Panc1 (cell line): ENCODE results near the gene ERCC1. TPM values are rescaled to one million over a fixed set of nuclear protein-coding genes. Genes with fewer than 3 reads are reported as not detected.

ENCODE experiments used
- ATAC-seq: fragments of 200-7000 bp; cut with Tn5 transposase; 2 replicates; pipeline ENCODE4 v1.9.1; 2020; ENCODE audit warnings: mild to moderate bottlenecking, moderate library complexity
- BruUV-seq: library from RNA; stranded (reverse); fragments of 400-500 nt; replicated peaks from 2 replicates; lab custom pipeline; 2021; lab: Mats Ljungman, UMichigan
- CTCF ChIA-PET: fragments of 300-600 bp; sonication (Branson Sonifier 250); formaldehyde crosslinking; loops from one replicate; lab custom pipeline; 2022; ENCODE audit warnings: antibody characterized with exemption; lab: Charles Lee
- POLR2A ChIA-PET: fragments of 300-600 bp; sonication (Branson Sonifier 250); formaldehyde crosslinking; loops from one replicate; lab custom pipeline; 2022; ENCODE audit warnings: antibody characterized with exemption; lab: Charles Lee
- DNase-seq: peaks from one replicate; pipeline ENCODE4 v3.0.0-alpha.2; 2010; ENCODE audit warnings: low read depth, low spot score
- H3K27ac ChIP-seq: 2 replicates; pipeline ENCODE4 v1.5.1; 2011; ENCODE audit warnings: mild to moderate bottlenecking, low read length, inconsistent platforms
- H3K27me3 ChIP-seq: fragments of 200-500 bp; sonication (Bioruptor generic); 2 replicates; pipeline ENCODE4 v1.6.0; 2014; ENCODE audit warnings: low read length, inconsistent platforms; ENCODE audit not compliant: control insufficient read depth, insufficient read depth
- H3K36me3 ChIP-seq: fragments of 200-500 bp; sonication (Bioruptor generic); 2 replicates; pipeline ENCODE4 v1.5.1; 2014; ENCODE audit warnings: inconsistent platforms, mild to moderate bottlenecking, low read length, moderate library complexity; ENCODE audit not compliant: control insufficient read depth, insufficient read depth
- H3K4me1 ChIP-seq: 2 replicates; pipeline ENCODE4 v1.5.1; 2011; ENCODE audit warnings: inconsistent platforms, mild to moderate bottlenecking, low read length, moderate library complexity; ENCODE audit not compliant: control insufficient read depth, insufficient read depth
- H3K4me3 ChIP-seq, 2 experiments: 2 replicates each; pipeline ENCODE4 v1.5.1; 2011 to 2012; ENCODE audit warnings: low read depth in 2 of 2, low read length in 2 of 2, mild to moderate bottlenecking in 2 of 2, inconsistent platforms in 1 of 2, moderate library complexity in 1 of 2
- H3K9me3 ChIP-seq: fragments of 200-500 bp; sonication (Bioruptor generic); 2 replicates; pipeline ENCODE4 v1.5.1; 2014; ENCODE audit warnings: low read depth, mild to moderate bottlenecking, inconsistent platforms, low read length, moderate library complexity; ENCODE audit not compliant: control insufficient read depth, insufficient read depth
- in situ Hi-C: cut with HindIII; loops from 2 replicates; pipeline ENCODE4 v1.10.0; 2016; ENCODE audit warnings: low sequenced_read_pairs, low pct_unique_long_range_greater_than_20kb
- intact Hi-C: fragments of 100-400 bp; cut with micrococcal nuclease; formaldehyde crosslinking; loops from one replicate; pipeline ENCODE4 v1.10.0; 2022; ENCODE audit not compliant: unreplicated experiment
- microRNA-seq: library from miRNA; unstranded; fragments of <30 nt; microRNA quantifications from one replicate; pipeline ENCODE4 v1.1.0, GENCODE V29; 2020; ENCODE audit not compliant: unreplicated experiment
- total RNA-seq: library from RNA; stranded (reverse); gene quantifications from one replicate; pipeline ENCODE4 v1.2.1, GENCODE V29; 2021; ENCODE audit not compliant: unreplicated experiment
- TF ChIP-seq, protein P1 (sequence below), 2 experiments: IDR thresholded peaks; 2 replicates each; pipeline ENCODE4 v1.6.1; 2011 to 2012; ENCODE audit warnings: low read depth in 2 of 2, control low read depth in 1 of 2, low read length in 1 of 2, mild to moderate bottlenecking in 1 of 2, moderate library complexity in 1 of 2; ENCODE audit not compliant: insufficient read depth in 1 of 2

Gene ERCC1
- total RNA-seq, 1 experiment from 2014 or later, result 80.3 TPM

DNA sequence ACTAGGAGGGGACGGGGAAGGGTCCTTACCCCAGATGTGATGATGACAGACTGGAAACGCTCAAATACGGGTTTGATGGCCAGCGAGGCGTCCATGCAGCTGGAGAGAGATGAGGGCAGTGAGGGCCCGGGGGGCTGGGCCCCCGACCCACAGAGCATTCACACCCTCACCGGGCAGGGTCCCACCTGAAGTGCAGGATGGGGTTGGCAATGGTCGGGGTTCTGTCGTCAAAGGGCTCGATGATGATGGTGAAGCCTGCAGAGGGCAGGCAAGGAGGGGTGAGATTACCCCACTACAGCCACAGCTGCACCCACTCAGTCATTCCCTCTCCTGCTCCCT lies 66.3 kb downstream of the ERCC1 start:
- H3K36me3 ChIP-seq, result no peaks in the 10 kb centered on the region; the same call in 1 of the 2 replicates
- CTCF ChIA-PET, result no interaction called here
- H3K4me1 ChIP-seq, result no peaks in the 10 kb centered on the region
- H3K27me3 ChIP-seq, result no peaks in the 10 kb centered on the region
- TF ChIP-seq, protein P1, sequence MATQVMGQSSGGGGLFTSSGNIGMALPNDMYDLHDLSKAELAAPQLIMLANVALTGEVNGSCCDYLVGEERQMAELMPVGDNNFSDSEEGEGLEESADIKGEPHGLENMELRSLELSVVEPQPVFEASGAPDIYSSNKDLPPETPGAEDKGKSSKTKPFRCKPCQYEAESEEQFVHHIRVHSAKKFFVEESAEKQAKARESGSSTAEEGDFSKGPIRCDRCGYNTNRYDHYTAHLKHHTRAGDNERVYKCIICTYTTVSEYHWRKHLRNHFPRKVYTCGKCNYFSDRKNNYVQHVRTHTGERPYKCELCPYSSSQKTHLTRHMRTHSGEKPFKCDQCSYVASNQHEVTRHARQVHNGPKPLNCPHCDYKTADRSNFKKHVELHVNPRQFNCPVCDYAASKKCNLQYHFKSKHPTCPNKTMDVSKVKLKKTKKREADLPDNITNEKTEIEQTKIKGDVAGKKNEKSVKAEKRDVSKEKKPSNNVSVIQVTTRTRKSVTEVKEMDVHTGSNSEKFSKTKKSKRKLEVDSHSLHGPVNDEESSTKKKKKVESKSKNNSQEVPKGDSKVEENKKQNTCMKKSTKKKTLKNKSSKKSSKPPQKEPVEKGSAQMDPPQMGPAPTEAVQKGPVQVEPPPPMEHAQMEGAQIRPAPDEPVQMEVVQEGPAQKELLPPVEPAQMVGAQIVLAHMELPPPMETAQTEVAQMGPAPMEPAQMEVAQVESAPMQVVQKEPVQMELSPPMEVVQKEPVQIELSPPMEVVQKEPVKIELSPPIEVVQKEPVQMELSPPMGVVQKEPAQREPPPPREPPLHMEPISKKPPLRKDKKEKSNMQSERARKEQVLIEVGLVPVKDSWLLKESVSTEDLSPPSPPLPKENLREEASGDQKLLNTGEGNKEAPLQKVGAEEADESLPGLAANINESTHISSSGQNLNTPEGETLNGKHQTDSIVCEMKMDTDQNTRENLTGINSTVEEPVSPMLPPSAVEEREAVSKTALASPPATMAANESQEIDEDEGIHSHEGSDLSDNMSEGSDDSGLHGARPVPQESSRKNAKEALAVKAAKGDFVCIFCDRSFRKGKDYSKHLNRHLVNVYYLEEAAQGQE (IDR thresholded peaks at IDR 0.05; ENCODE audit: insufficient read depth in 1 of 2, low read depth in 2 of 2, low read length in 1 of 2), result no peak
- POLR2A ChIA-PET, result interaction anchor here (0.6 kb wide), 1 partner anchor 16 kb away, joined by 5 read pairs; no protein-coding TSS in a partner anchor
- H3K4me3 ChIP-seq, result no peak overlapping the region
- no peak for ATAC-seq
- no peak overlapping the region for H3K27ac ChIP-seq
- no peaks in the 10 kb centered on the region for H3K9me3 ChIP-seq
- no TSS peak for BruUV-seq
- DNase-seq, result no peak
- in situ Hi-C loops, result no loop called here
- intact Hi-C loops, result no loop called here

Small RNA genes lying within 50 kb of the gene (microRNA-seq; reads per million reads assigned to microRNA genes)
- gene MIR6088, result not detected

Other genes starting within 250 kb of the ERCC1 start
- 24.7 TPM for gene TRAPPC6A, start 245.7 kb downstream of the ERCC1 start, total RNA-seq
- gene BLOC1S3, start 245.1 kb downstream of the ERCC1 start, total RNA-seq, result 21.8 TPM
- gene EXOC3L2, start 178.5 kb downstream of the ERCC1 start, total RNA-seq, result 0.08 TPM
- gene MARK4, start 172.6 kb downstream of the ERCC1 start, total RNA-seq, result 21.6 TPM
- gene CKM, start 101.0 kb downstream of the ERCC1 start, total RNA-seq, result not detected
- 0.49 TPM for gene KLC3, start 83.2 kb downstream of the ERCC1 start, total RNA-seq
- gene ERCC2, start 53.3 kb downstream of the ERCC1 start, total RNA-seq, result 32.5 TPM
- 39.1 TPM for gene PPP1R13L, start 18.8 kb downstream of the ERCC1 start, total RNA-seq
- 27.8 TPM for gene POLR1G, start 17.3 kb downstream of the ERCC1 start, total RNA-seq
- gene FOSB, start 44.1 kb upstream of the ERCC1 start, total RNA-seq, result 13.4 TPM
- 15.6 TPM for gene RTN2, start 73.1 kb upstream of the ERCC1 start, total RNA-seq
- gene PPM1N, start 74.5 kb upstream of the ERCC1 start, total RNA-seq, result 3.3 TPM
- 101 TPM for gene VASP, start 83.6 kb upstream of the ERCC1 start, total RNA-seq
- gene OPA3, start 160.9 kb upstream of the ERCC1 start, total RNA-seq, result 20.3 TPM
- 0.23 TPM for gene GPR4, start 178.3 kb upstream of the ERCC1 start, total RNA-seq
- 32.7 TPM for gene EML2, start 215.5 kb upstream of the ERCC1 start, total RNA-seq
- gene GIPR, start 244.3 kb upstream of the ERCC1 start, total RNA-seq, result 2.0 TPM